ENCODE results near the gene PLB1. TPM values are rescaled to one million over a fixed set of nuclear protein-coding genes. Genes with fewer than 3 reads are reported as not detected.

PLB1 gene
- total RNA-seq, 2 experiments from 2014 or later: 0.64 to 0.85 TPM

- POLR2A ChIA-PET: no interaction called here
These were observed 31.3 kb downstream of the PLB1 start for GRCh38 chr2:28527196-28527595.

GRCh38 chr2:28528206-28528605, 32.3 kb downstream of the PLB1 start:
- peaks cover 9% of the 10 kb centered on the region for H3K4me1 Mint-ChIP-seq (ENCODE audit: low read depth)
- no peak overlapping the region for H3K27ac Mint-ChIP-seq
- H3K27me3 Mint-ChIP-seq: peaks cover 9% of the 10 kb centered on the region
- H3K9me3 Mint-ChIP-seq: no peaks in the 10 kb centered on the region
- intact Hi-C loops (cut with micrococcal nuclease): no loop called here
- no peak overlapping the region for H3K4me3 Mint-ChIP-seq
- DNase-seq: no peak
- POLR2A ChIA-PET: no interaction called here
- CTCF ChIA-PET: no interaction called here
- no peaks in the 10 kb centered on the region for H3K36me3 Mint-ChIP-seq

More at GRCh38 chr2:28527196-28527595, 31.3 kb downstream of the PLB1 start:
- DNase-seq: no peak
- intact Hi-C loops (cut with micrococcal nuclease): no loop called here
- Mint-ChIP-seq H3K27me3 (peaks cover 18% of the 10 kb centered on the region), H3K36me3 (no peaks in the 10 kb centered on the region), H3K27ac (no peak overlapping the region), H3K9me3 (no peaks in the 10 kb centered on the region), H3K4me1 (ENCODE audit: low read depth) (peaks cover 3% of the 10 kb centered on the region), H3K4me3 (no peak overlapping the region)
- CTCF ChIA-PET: no interaction called here

- H3K27me3 Mint-ChIP-seq: peaks cover 2% of the 10 kb centered on the region
These were observed 34.9 kb downstream of the PLB1 start for GRCh38 chr2:28530782-28531181.

GRCh38 chr2:28532399-28532798, 36.5 kb downstream of the PLB1 start:
- Mint-ChIP-seq H3K27me3 (peaks cover 2% of the 10 kb centered on the region), H3K4me1 (ENCODE audit: low read depth) (peaks cover 9% of the 10 kb centered on the region), H3K27ac (no peak overlapping the region), H3K36me3 (no peaks in the 10 kb centered on the region), H3K9me3 (no peaks in the 10 kb centered on the region), H3K4me3 (no peak overlapping the region)
- CTCF ChIA-PET: interaction anchor here (0.7 kb wide), 1 partner anchor 1088 kb away, joined by 3 read pairs; no protein-coding TSS in a partner anchor
- POLR2A ChIA-PET: no interaction called here
- no peak for DNase-seq
- intact Hi-C loops (cut with micrococcal nuclease): no loop called here

More at GRCh38 chr2:28530782-28531181, 34.9 kb downstream of the PLB1 start:
- Mint-ChIP-seq H3K4me1 (ENCODE audit: low read depth) (peaks cover 9% of the 10 kb centered on the region), H3K27ac (no peak overlapping the region), H3K4me3 (no peak overlapping the region), H3K9me3 (no peaks in the 10 kb centered on the region), H3K36me3 (no peaks in the 10 kb centered on the region)
- ChIA-PET CTCF (no interaction called here), POLR2A (no interaction called here)
- DNase-seq: no peak
- intact Hi-C loops (cut with micrococcal nuclease): no loop called here

- Mint-ChIP-seq H3K36me3 (no peaks in the 10 kb centered on the region), H3K4me3 (no peak overlapping the region), H3K27ac (no peak overlapping the region), H3K27me3 (peaks cover 2% of the 10 kb centered on the region), H3K4me1 (ENCODE audit: low read depth) (peaks cover 9% of the 10 kb centered on the region), H3K9me3 (no peaks in the 10 kb centered on the region)
- DNase-seq: no peak
- CTCF ChIA-PET: interaction anchor here (0.7 kb wide), 1 partner anchor 1089 kb away, joined by 3 read pairs; no protein-coding TSS in a partner anchor
- POLR2A ChIA-PET: no interaction called here
- intact Hi-C loops (cut with micrococcal nuclease): no loop called here
These were observed 37.3 kb downstream of the PLB1 start for GRCh38 chr2:28533044-28533680.

GRCh38 chr2:28534817-28535216, 39.0 kb downstream of the PLB1 start:
- no peak overlapping the region for H3K27ac Mint-ChIP-seq
- no peaks in the 10 kb centered on the region for H3K36me3 Mint-ChIP-seq
- ChIA-PET CTCF (interaction anchor here (1.7 kb wide), 1 partner anchor 13 kb away, joined by 4 read pairs; no protein-coding TSS in a partner anchor), POLR2A (interaction anchor here (0.6 kb wide), 1 partner anchor 484 kb away, joined by 3 read pairs; no protein-coding TSS in a partner anchor)
- intact Hi-C loops (cut with micrococcal nuclease): no loop called here
- no peaks in the 10 kb centered on the region for H3K9me3 Mint-ChIP-seq
- no peak overlapping the region for H3K4me3 Mint-ChIP-seq
- DNase-seq: no peak
- H3K4me1 Mint-ChIP-seq (ENCODE audit: low read depth): peaks cover 9% of the 10 kb centered on the region
- peaks cover 2% of the 10 kb centered on the region for H3K27me3 Mint-ChIP-seq

- H3K36me3 Mint-ChIP-seq: no peaks in the 10 kb centered on the region
- no peak overlapping the region for H3K27ac Mint-ChIP-seq
- intact Hi-C loops (cut with micrococcal nuclease): no loop called here
- no peak for DNase-seq
- no peaks in the 10 kb centered on the region for H3K9me3 Mint-ChIP-seq
- no peaks in the 10 kb centered on the region for H3K4me1 Mint-ChIP-seq (ENCODE audit: low read depth)
- POLR2A ChIA-PET: no interaction called here
- CTCF ChIA-PET: no interaction called here
- H3K27me3 Mint-ChIP-seq: peaks cover 2% of the 10 kb centered on the region
- no peak overlapping the region for H3K4me3 Mint-ChIP-seq
These were observed 42.3 kb downstream of the PLB1 start for GRCh38 chr2:28538134-28538533.

- H3K4me3 Mint-ChIP-seq: no peak overlapping the region
- no peak overlapping the region for H3K27ac Mint-ChIP-seq
- no peaks in the 10 kb centered on the region for H3K9me3 Mint-ChIP-seq
- no peak for DNase-seq
- POLR2A ChIA-PET: no interaction called here
- CTCF ChIA-PET: no interaction called here
- intact Hi-C loops (cut with micrococcal nuclease): no loop called here
- H3K4me1 Mint-ChIP-seq (ENCODE audit: low read depth): no peaks in the 10 kb centered on the region
- H3K27me3 Mint-ChIP-seq: no peaks in the 10 kb centered on the region
- H3K36me3 Mint-ChIP-seq: no peaks in the 10 kb centered on the region
These were observed 42.8 kb downstream of the PLB1 start for GRCh38 chr2:28538652-28539051.

GRCh38 chr2:28539118-28539541, 43.3 kb downstream of the PLB1 start:
- no peak for DNase-seq
- Mint-ChIP-seq H3K9me3 (no peaks in the 10 kb centered on the region), H3K36me3 (no peaks in the 10 kb centered on the region), H3K4me1 (ENCODE audit: low read depth) (peaks cover 4% of the 10 kb centered on the region), H3K27me3 (no peaks in the 10 kb centered on the region), H3K4me3 (no peak overlapping the region), H3K27ac (no peak overlapping the region)
- CTCF ChIA-PET: interaction anchor here (0.7 kb wide), 1 partner anchor 815 kb away, joined by 3 read pairs; no protein-coding TSS in a partner anchor
- POLR2A ChIA-PET: no interaction called here
- intact Hi-C loops (cut with micrococcal nuclease): no loop called here

GRCh38 chr2:28543316-28544035, 47.6 kb downstream of the PLB1 start:
- intact Hi-C loops (cut with micrococcal nuclease): loop anchor here (2.0 kb wide), 1 partner anchor 35 kb away; no protein-coding TSS in a partner anchor
- CTCF ChIA-PET: interaction anchor here (2.1 kb wide), 1 partner anchor 23 kb away, joined by 7 read pairs; no protein-coding TSS in a partner anchor
- DNase-seq: no peak
- H3K9me3 Mint-ChIP-seq: no peaks in the 10 kb centered on the region
- no peak overlapping the region for H3K4me3 Mint-ChIP-seq
- peaks cover 33% of the 10 kb centered on the region for H3K4me1 Mint-ChIP-seq (ENCODE audit: low read depth)
- H3K27me3 Mint-ChIP-seq: no peaks in the 10 kb centered on the region
- POLR2A ChIA-PET: no interaction called here
- H3K27ac Mint-ChIP-seq: no peak overlapping the region
- no peaks in the 10 kb centered on the region for H3K36me3 Mint-ChIP-seq

GRCh38 chr2:28544036-28544346, 48.1 kb downstream of the PLB1 start:
- Mint-ChIP-seq H3K27ac (no peak overlapping the region), H3K4me3 (no peak overlapping the region), H3K36me3 (no peaks in the 10 kb centered on the region), H3K27me3 (no peaks in the 10 kb centered on the region), H3K4me1 (ENCODE audit: low read depth) (peaks cover 33% of the 10 kb centered on the region), H3K9me3 (no peaks in the 10 kb centered on the region)
- POLR2A ChIA-PET: no interaction called here
- CTCF ChIA-PET: interaction anchor here (2.1 kb wide), 1 partner anchor 23 kb away, joined by 7 read pairs; no protein-coding TSS in a partner anchor
- DNase-seq: no peak
- intact Hi-C loops (cut with micrococcal nuclease): loop anchor here (2.0 kb wide), 1 partner anchor 35 kb away; no protein-coding TSS in a partner anchor

- ChIA-PET POLR2A (no interaction called here), CTCF (interaction anchor here (1.1 kb wide), 1 partner anchor 23 kb away, joined by 3 read pairs; no protein-coding TSS in a partner anchor)
- Mint-ChIP-seq H3K36me3 (no peaks in the 10 kb centered on the region), H3K9me3 (no peaks in the 10 kb centered on the region), H3K4me3 (no peak overlapping the region), H3K27ac (peak overlapping the region; percentile 71), H3K27me3 (no peaks in the 10 kb centered on the region), H3K4me1 (ENCODE audit: low read depth) (peaks cover 33% of the 10 kb centered on the region)
- peak; percentile 38 for DNase-seq
- intact Hi-C loops (cut with micrococcal nuclease): loop anchor here (2.0 kb wide), 1 partner anchor 36 kb away; no protein-coding TSS in a partner anchor
These were observed 48.6 kb downstream of the PLB1 start for GRCh38 chr2:28544405-28544921.
